Caco-2 (cell line): ENCODE data around the gene GP1BB. TPM values are rescaled to one million over a fixed set of nuclear protein-coding genes. Genes with fewer than 3 reads are reported as not detected.

ENCODE experiments used
- BruUV-seq: library from RNA; stranded (reverse); fragments of 400-500 nt; replicated peaks from 2 replicates; lab custom pipeline; 2021; lab: Mats Ljungman, UMichigan
- CTCF ChIA-PET: fragments of 300-600 bp; sonication (Branson Sonifier 250); formaldehyde crosslinking; loops from one replicate; lab custom pipeline; 2022; ENCODE audit warnings: antibody characterized with exemption; lab: Charles Lee
- POLR2A ChIA-PET: fragments of 300-600 bp; sonication (Branson Sonifier 250); formaldehyde crosslinking; loops from one replicate; lab custom pipeline; 2022; ENCODE audit warnings: antibody characterized with exemption; lab: Charles Lee
- DNase-seq, 2 experiments: peaks; one replicate each; pipeline versions ENCODE4 v3.0.0 to v3.0.0-alpha.2; 2020 to 2022
- H3K27me3 ChIP-seq: replicated peaks from 2 replicates; pipeline ENCODE4 v1.6.0; 2011; ENCODE audit warnings: low read length; ENCODE audit not compliant: control insufficient read depth, insufficient read depth
- H3K36me3 ChIP-seq: 2 replicates; pipeline ENCODE4 v1.5.1; 2011; ENCODE audit warnings: low read length; ENCODE audit not compliant: control insufficient read depth, insufficient read depth
- H3K4me1 ChIP-seq: fragments of 250-450 bp; sonication (Bioruptor Pico); 2 replicates; pipeline ENCODE4 v1.5.1; 2020; ENCODE audit warnings: mild to moderate bottlenecking
- H3K4me3 ChIP-seq: 2 replicates; pipeline ENCODE4 v1.5.1; 2011; ENCODE audit warnings: low read depth, mild to moderate bottlenecking, control low read depth, low read length
- H3K9me3 ChIP-seq: fragments of 250-450 bp; sonication (Bioruptor Pico); 2 replicates; pipeline ENCODE4 v1.5.1; 2020; ENCODE audit warnings: mild to moderate bottlenecking, moderate library complexity
- H3K27ac Mint-ChIP-seq: one replicate; pipeline ENCODE4 v1.8.0; 2022; ENCODE audit warnings: mixed read lengths; ENCODE audit not compliant: unreplicated experiment
- H3K27me3 Mint-ChIP-seq: one replicate; pipeline ENCODE4 v1.8.0; 2022; ENCODE audit warnings: mixed read lengths; ENCODE audit not compliant: insufficient read depth, unreplicated experiment
- H3K36me3 Mint-ChIP-seq: one replicate; pipeline ENCODE4 v1.8.0; 2022; ENCODE audit warnings: mild to moderate bottlenecking, mixed read lengths; ENCODE audit not compliant: insufficient read depth, unreplicated experiment
- H3K4me1 Mint-ChIP-seq: one replicate; pipeline ENCODE4 v1.8.0; 2022; ENCODE audit warnings: low read depth, mixed read lengths; ENCODE audit not compliant: unreplicated experiment
- H3K4me3 Mint-ChIP-seq: one replicate; pipeline ENCODE4 v1.8.0; 2022; ENCODE audit warnings: mild to moderate bottlenecking, moderate library complexity, mixed read lengths; ENCODE audit not compliant: unreplicated experiment
- H3K9me3 Mint-ChIP-seq: one replicate; pipeline ENCODE4 v1.8.0; 2022; ENCODE audit warnings: mixed read lengths; ENCODE audit not compliant: unreplicated experiment
- intact Hi-C: fragments of 100-400 bp; cut with micrococcal nuclease; formaldehyde crosslinking; loops from one replicate; pipeline ENCODE4 v1.10.0; 2022; ENCODE audit not compliant: unreplicated experiment
- total RNA-seq: library from RNA; stranded (reverse); gene quantifications from 2 replicates; pipeline ENCODE4 v1.2.3, GENCODE V29; 2022
- TF ChIP-seq, protein P1 (sequence below), 2 experiments: fragments of 200-600 bp in 1 of 2; IDR thresholded peaks; 1 replicate in 1 of 2; 2 replicates in 1 of 2; pipeline versions ENCODE4 v1.5.1 to v1.8.0; 2011 to 2022; ENCODE audit warnings: antibody characterized with exemption in 1 of 2, control low read depth in 1 of 2, inconsistent platforms in 1 of 2, low read depth in 1 of 2, low read length in 1 of 2, mild to moderate bottlenecking in 1 of 2, moderate library complexity in 1 of 2; ENCODE audit not compliant: insufficient read depth in 1 of 2, severe bottlenecking in 1 of 2, unreplicated experiment in 1 of 2

The GP1BB gene
- total RNA-seq, 1 experiment from 2014 or later = 1.0 TPM

DNA sequence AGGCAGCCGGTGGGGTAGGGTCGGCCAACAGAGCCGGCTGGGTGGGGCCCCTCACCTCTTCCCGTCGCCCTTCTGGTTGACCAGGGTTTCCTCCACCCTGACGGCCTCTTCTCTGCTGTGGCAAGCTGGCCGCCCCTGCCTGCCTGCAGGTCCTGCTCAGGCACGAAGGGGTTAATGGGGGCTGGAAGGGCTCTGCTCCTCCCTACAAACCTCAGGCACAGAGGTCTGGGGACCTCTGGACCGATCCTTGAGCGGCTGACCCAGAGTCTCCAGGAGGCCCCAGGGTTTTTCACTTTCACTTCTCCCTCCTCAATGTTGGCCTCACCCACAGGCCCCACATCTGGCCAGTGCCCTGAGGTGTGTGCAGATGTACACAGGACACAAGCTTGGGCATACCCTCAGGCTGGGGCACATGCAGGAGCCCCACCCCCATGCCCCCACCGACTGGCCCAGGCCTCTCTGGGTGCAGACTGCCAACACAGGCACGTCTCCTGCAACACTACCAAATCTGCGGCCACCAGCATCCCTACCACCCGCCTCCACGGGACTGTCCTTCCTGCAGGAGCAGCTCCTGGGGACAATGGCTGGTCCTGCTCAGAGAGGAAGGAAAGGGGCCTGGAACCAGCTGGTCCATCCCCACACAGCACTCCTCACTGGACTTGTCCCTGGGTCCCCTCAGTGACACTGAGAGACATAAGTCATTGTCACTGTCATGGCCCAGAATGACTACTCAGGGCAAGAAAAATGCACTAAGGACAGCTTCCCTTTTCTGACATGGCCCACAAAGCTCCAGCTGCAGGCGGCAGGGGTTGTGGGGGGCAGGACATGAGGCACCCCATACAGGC lies 34.0 kb downstream of the GP1BB start:
- intact Hi-C loops = no loop called here
- ChIA-PET CTCF (interaction anchor here (0.5 to 3.1 kb wide), 11 partner anchors 9 to 571 kb away, joined by 3 to 21 read pairs (median 4); partner anchors contain the start of genes GNB1L, GP1BB and RTL10), POLR2A (no interaction called here)
- Mint-ChIP-seq H3K4me1 (peaks cover 17% of the 10 kb centered on the region), H3K4me3 (peak overlapping the region; percentile 67), H3K27ac (no peak overlapping the region), H3K9me3 (no peaks in the 10 kb centered on the region), H3K27me3 (peaks cover 7% of the 10 kb centered on the region), H3K36me3 (no peaks in the 10 kb centered on the region)
- peak overlapping the region; percentile 35 for H3K4me3 ChIP-seq
- DNase-seq = peak in 1 of 2 experiments; percentile 35
- TF ChIP-seq, protein P1, sequence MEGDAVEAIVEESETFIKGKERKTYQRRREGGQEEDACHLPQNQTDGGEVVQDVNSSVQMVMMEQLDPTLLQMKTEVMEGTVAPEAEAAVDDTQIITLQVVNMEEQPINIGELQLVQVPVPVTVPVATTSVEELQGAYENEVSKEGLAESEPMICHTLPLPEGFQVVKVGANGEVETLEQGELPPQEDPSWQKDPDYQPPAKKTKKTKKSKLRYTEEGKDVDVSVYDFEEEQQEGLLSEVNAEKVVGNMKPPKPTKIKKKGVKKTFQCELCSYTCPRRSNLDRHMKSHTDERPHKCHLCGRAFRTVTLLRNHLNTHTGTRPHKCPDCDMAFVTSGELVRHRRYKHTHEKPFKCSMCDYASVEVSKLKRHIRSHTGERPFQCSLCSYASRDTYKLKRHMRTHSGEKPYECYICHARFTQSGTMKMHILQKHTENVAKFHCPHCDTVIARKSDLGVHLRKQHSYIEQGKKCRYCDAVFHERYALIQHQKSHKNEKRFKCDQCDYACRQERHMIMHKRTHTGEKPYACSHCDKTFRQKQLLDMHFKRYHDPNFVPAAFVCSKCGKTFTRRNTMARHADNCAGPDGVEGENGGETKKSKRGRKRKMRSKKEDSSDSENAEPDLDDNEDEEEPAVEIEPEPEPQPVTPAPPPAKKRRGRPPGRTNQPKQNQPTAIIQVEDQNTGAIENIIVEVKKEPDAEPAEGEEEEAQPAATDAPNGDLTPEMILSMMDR (IDR thresholded peaks at IDR 0.05; ENCODE audit: insufficient read depth in 1 of 2, low read depth in 1 of 2, low read length in 1 of 2, severe bottlenecking in 1 of 2, unreplicated experiment in 1 of 2) = no peak
- H3K36me3 ChIP-seq = no peaks in the 10 kb centered on the region
- BruUV-seq = no TSS peak
- H3K4me1 ChIP-seq = peaks cover 16% of the 10 kb centered on the region
- H3K9me3 ChIP-seq = no peaks in the 10 kb centered on the region
- H3K27me3 ChIP-seq = no peaks in the 10 kb centered on the region; the same call in 1 of the 2 replicates

DNA sequence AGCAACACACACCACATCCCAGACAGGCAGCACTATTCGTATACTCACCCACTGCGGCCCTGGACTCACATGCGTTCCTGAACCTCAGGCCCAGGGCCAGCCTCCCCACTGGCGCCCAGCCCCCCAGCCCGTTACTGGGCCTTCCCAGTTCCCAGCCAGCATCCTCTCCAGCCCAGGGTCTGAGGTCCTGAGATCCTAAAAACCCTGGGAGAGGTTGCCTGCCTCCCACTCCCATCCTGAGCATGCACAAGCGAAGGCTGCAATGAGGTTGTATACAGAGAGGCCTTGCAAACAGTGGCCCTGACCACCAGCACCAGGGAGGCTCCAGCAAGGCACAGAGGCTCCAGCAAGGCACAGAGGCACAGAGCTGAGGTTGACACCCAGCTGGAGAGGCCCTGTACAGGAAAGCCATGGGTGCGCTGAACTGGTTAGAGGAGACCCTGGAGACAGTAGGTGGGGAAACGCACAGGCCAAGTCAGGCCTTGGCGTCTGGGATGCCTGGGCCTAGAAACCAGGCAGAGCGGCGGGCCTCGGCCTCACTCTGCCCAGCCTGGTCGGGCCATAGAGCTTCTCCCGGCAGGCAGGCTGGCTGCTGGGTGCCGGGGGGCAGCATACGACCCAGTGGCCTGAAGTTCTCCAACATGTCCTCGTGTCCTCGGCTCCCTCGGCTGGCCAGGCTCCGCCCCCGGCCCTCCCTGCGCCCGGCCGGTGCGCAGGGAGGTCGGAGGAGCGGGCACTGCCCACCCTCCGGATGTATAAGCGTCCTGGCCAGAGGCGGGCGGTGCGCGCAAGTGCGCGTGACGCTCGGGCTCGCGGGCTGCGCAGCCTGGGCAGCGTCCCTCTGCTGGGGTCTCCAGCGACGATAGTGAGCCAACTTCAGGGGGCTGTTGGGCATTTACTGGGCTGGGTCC lies 34.9 kb downstream of the GP1BB start:
- Histone ChIP-seq H3K4me3 (no peak overlapping the region), H3K27me3 (no peaks in the 10 kb centered on the region; the same call in 1 of the 2 replicates), H3K4me1 (peaks cover 16% of the 10 kb centered on the region), H3K9me3 (no peaks in the 10 kb centered on the region), H3K36me3 (no peaks in the 10 kb centered on the region)
- no peak for DNase-seq
- CTCF ChIA-PET = interaction anchor here (0.6 to 3.1 kb wide), 4 partner anchors 10 to 213 kb away, joined by 3 to 21 read pairs (median 12); no protein-coding TSS in a partner anchor
- no peaks in the 10 kb centered on the region for H3K9me3 Mint-ChIP-seq
- intact Hi-C loops = no loop called here
- TF ChIP-seq, protein P1 (IDR thresholded peaks at IDR 0.05; ENCODE audit: insufficient read depth in 1 of 2, low read depth in 1 of 2, low read length in 1 of 2, severe bottlenecking in 1 of 2, unreplicated experiment in 1 of 2) = no peak
- H3K27ac Mint-ChIP-seq = no peak overlapping the region
- peak overlapping the region; percentile 50 for H3K4me3 Mint-ChIP-seq
- peaks cover 17% of the 10 kb centered on the region for H3K4me1 Mint-ChIP-seq
- H3K27me3 Mint-ChIP-seq = peaks cover 7% of the 10 kb centered on the region
- BruUV-seq = no TSS peak
- H3K36me3 Mint-ChIP-seq = no peaks in the 10 kb centered on the region
- POLR2A ChIA-PET = no interaction called here

DNA sequence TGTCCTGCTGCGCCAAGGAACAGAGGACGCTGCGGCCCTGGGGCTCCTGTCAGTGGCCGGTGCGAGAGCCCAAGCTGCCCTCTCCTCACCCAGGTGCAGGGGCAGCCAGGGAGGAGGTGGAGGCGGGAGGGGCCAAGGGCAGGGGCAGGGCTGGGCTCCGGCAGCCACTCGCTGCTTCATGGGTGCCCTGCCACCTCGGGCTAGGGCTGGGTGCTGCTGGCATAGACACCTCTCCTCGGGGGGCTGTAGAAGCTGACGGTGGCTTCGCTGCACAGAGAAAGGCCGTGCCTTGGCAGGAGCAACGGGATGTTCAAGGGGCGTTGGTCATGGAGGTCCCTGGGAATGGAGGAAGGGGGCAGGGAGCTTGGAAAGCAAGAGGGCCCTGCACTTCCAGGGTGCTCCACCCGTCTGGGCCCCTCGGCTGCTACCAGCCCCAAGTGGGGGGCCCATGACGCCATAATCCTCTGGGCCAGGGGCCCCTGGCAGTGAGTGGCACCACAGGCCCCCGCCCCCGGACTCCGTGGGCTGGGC lies 35.6 kb downstream of the GP1BB start:
- CTCF ChIA-PET = interaction anchor here (3.1 kb wide), 1 partner anchor 28 kb away, joined by 21 read pairs; no protein-coding TSS in a partner anchor

More for the DNA sequence above, 35.6 kb downstream of the GP1BB start:
- Histone ChIP-seq H3K27me3 (no peaks in the 10 kb centered on the region; the same call in 1 of the 2 replicates), H3K4me3 (no peak overlapping the region), H3K36me3 (no peaks in the 10 kb centered on the region), H3K9me3 (no peaks in the 10 kb centered on the region), H3K4me1 (peaks cover 16% of the 10 kb centered on the region)
- Mint-ChIP-seq H3K9me3 (no peaks in the 10 kb centered on the region), H3K4me1 (peaks cover 17% of the 10 kb centered on the region), H3K27me3 (peaks cover 7% of the 10 kb centered on the region), H3K4me3 (no peak overlapping the region), H3K27ac (no peak overlapping the region), H3K36me3 (no peaks in the 10 kb centered on the region)
- POLR2A ChIA-PET = no interaction called here
- BruUV-seq = no TSS peak
- DNase-seq = no peak
- TF ChIP-seq, protein P1 (IDR thresholded peaks at IDR 0.05; ENCODE audit: insufficient read depth in 1 of 2, low read depth in 1 of 2, low read length in 1 of 2, severe bottlenecking in 1 of 2, unreplicated experiment in 1 of 2) = no peak
- intact Hi-C loops = no loop called here
